Measurements from ENCODE around the gene FTCD.

The FTCD gene

DNA sequence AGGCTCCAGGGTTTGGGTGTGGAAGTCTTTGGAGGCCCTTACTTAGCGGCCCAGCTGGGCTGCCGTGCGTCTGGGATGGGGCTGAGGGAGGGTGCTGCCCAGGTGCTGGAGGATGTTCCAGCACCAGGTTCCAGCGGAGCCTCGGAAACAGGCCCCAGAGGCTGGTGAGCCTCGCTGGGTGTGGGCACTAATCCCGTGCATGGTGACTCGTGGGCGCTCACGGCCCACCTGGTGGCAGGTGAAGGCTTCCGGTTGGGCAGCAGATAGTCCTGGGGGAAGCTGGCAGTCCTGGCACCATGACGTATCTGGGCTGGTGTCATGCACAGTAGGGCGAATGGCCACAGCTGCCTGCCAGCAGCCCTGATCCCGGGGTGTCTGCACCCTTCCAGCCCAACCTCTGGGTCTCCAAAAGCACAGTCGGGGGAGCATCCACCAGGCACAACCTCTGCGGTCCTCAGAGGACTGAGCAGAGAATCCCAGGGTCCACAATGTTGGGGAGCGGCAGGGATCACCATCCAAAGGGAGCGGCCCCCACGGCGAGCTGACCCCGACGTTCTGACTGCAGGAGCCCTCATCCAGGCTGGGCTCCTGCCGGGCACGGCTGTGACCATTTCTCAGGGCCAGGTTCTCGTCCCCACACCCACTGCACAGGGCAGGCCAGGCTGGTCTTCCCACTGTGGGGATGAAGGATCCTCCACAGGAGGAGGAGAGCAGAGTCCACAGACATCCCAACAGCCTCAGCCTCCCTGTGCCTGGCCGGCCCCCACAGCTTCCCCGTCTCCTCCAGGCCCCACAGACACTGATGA, 25.3 kb downstream of the FTCD start:
- Histone ChIP-seq H3K4me3 (no peak overlapping the region), H3K27ac (no peak overlapping the region)
- no peak for DNase-seq (ENCODE audit: low spot score)
- TF ChIP-seq, protein P1, sequence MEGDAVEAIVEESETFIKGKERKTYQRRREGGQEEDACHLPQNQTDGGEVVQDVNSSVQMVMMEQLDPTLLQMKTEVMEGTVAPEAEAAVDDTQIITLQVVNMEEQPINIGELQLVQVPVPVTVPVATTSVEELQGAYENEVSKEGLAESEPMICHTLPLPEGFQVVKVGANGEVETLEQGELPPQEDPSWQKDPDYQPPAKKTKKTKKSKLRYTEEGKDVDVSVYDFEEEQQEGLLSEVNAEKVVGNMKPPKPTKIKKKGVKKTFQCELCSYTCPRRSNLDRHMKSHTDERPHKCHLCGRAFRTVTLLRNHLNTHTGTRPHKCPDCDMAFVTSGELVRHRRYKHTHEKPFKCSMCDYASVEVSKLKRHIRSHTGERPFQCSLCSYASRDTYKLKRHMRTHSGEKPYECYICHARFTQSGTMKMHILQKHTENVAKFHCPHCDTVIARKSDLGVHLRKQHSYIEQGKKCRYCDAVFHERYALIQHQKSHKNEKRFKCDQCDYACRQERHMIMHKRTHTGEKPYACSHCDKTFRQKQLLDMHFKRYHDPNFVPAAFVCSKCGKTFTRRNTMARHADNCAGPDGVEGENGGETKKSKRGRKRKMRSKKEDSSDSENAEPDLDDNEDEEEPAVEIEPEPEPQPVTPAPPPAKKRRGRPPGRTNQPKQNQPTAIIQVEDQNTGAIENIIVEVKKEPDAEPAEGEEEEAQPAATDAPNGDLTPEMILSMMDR (IDR thresholded peaks at IDR 0.05), result no peak

DNA sequence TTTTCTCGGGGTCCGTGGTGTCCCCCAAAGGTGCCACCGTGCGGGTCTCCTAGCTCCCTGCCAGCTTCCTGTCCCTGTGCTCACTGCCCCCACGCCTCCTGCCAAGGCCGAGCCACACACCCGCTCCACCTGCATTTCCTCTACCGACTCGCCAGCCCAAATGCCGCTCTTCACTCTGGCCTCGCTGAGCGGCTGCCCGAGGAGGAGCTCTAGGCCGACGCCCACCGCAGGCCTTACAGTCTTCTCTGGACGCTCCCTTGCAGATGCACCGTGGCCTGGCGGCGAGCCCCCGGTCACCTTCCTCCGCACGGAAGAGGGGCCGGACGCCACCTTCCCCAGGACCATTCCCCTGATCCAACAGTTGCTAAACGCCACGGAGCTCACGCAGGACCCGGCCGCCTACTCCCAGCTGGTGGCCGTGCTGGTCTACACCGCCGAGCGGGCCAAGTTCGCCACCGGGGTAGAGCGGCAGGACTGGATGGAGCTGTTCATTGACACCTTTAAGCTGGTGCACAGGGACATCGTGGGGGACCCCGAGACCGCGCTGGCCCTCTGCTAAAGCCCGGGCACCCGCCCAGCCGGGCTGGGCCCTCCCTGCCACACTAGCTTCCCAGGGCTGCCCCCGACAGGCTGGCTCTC, 26.3 kb downstream of the FTCD start:
- no peak overlapping the region for H3K27ac ChIP-seq
- no peak for DNase-seq (ENCODE audit: low spot score)
- TF ChIP-seq, protein P1 (IDR thresholded peaks at IDR 0.05), result no peak
- H3K4me3 ChIP-seq, result no peak overlapping the region

DNA sequence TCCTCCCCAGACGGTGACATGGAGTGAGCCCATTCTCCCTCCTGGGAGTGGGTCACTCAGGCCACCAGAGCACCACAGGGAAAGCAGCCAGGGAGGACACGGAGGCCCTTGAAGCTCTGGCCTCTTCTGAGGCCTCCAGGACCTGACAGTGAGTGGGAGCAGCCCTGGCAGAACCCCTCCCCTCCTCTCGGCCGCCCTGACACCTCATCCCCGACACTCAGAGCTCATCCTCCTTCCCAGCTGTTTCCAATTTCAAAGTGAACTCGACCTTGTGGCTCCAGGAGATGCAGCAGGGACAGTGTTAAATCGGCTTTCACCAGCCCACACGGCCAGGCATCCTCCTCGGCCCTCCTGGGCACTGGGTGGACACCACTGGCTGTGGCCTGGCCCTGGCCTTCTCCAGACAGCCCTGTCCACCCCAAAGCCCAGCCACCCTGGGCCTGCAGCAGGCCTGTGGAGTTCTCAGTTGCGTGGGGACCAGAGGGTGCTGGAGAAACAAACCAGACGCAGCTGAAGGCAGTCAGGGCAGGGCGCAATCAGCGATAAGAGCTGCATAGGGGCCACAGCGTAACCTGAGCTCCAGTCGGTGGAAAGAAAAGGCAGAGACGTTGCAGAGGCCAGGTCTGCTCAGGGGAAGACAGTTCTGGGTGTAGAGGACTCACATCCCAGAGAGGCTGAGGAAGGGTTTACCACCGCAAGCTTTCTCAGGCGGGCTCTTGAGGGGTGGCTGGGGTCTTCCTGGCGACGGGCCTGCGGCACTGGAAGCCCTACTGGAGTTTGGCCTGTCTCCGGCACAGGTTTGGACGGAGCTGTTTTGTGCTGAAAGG, 27.1 kb downstream of the FTCD start:
- no peak for DNase-seq (ENCODE audit: low spot score)
- Histone ChIP-seq H3K4me3 (no peak overlapping the region), H3K27ac (no peak overlapping the region)
- TF ChIP-seq, protein P1 (IDR thresholded peaks at IDR 0.05), result no peak

DNA sequence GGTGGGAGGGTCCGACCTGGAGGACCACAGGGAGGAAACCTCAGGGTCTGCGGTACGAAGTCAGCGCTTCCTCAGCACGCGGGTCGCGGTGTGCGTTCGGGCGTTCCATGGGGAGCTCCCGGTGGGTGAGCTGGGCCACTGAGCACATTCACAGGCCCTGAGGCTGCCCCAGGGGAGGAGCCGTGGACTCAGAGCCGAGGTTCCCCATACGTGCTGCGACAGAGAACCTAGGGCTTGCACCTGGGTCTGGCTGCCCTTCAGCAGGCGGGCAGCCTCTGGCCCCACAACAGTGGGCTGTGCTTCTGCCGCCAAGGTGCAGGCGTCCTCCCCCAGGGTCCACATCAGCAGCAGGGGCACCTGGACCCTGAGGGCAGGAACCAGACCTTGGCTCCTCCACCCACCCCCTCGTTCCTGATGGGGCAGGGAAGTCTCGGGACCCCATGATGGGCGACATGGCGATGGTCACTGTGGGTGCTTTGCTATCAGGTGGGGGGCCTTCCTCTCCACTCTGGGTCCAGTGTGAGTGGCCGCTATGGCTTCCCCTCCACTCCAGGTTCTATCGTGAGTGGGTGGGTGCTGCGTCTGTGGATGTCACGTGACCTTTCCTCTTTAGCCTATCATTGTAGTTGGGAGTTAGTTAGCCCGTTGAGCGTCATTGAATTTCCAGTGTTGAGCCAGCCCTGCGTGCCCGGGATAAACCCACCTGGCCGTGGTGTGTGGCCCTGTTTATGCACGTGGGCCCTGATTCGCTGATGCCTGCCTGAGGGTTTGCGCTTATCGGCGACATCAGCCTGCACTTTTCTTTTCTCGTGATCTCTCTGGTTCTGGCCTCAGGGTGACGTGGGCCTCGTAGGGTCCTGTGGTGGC, 27.9 kb downstream of the FTCD start:
- TF ChIP-seq, protein P1 (IDR thresholded peaks at IDR 0.05), result no peak
- DNase-seq (ENCODE audit: low spot score), result peak; percentile 75
- Histone ChIP-seq H3K27ac (no peak overlapping the region), H3K4me3 (no peak overlapping the region)

DNA sequence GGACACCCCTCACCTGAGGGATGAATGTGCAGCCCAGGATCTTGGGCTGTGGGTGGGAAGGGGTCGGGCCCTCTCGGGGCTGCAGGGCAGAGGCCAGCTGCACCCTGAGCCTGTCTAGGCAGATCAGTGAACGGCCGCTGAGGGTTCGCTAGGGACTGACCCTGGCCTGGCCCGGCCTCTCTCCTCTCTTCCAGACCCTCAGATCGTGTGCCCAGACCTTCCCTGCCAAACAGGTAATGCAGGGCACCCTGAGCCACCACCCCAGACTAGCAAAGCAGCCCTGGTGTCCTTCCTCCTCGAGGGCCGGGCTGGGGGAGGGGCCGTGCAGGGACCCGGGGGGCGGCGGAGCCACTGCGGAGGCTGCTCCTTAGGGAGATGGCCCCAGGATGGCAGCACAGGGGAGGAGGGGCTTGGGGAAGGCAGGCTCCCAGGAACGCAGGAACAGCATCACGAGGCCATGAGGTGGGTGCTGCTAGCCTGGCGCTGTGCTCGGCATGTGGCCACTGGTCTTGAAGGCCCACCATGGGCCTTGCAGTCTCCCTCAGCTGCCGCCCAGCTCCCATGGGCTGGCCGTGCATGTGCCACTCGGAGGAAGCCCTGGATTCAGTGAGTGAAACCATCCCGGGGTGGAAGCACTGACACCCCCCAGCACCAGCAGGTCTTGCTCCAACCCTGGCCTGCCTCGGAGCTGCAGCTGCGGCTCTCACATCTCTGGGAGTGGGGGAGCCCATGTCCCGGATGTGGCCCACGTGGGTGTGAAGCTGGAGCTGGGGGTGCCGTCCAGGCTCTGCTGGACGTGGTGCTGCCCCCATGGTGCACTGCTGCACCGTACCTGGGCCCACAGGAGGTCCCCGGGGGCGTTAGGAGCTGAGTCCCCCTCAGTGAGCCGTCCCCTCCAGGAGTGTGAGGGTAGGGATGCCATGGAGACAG, 28.8 kb downstream of the FTCD start:
- DNase-seq (ENCODE audit: low spot score), result peak; percentile 73
- Histone ChIP-seq H3K27ac (peak overlapping the region in 1 of 2 donors; percentile 0), H3K4me3 (no peak overlapping the region)

More for the DNA sequence above, 28.8 kb downstream of the FTCD start:
- TF ChIP-seq, protein P1 (IDR thresholded peaks at IDR 0.05), result no peak

Data from coronary artery (tissue), 2 donors.